CD4-positive, alpha-beta memory T cell (primary cell): ENCODE measurements around the gene CDR2. TPM values are rescaled to one million over a fixed set of nuclear protein-coding genes. Genes with fewer than 3 reads are reported as not detected.

Experiments used
- CTCF ChIA-PET: fragments of 350-600 bp; sonication (Branson Sonifier 250); formaldehyde crosslinking; loops from one replicate; lab custom pipeline; 2021; ENCODE audit warnings: inconsistent platforms; ENCODE audit not compliant: partially characterized antibody; lab: Charles Lee
- POLR2A ChIA-PET: fragments of 350-600 bp; sonication (Branson Sonifier 250); formaldehyde crosslinking; loops from one replicate; lab custom pipeline; 2021; ENCODE audit not compliant: partially characterized antibody; lab: Charles Lee
- DNase-seq, 5 donors: peaks; one replicate each; pipeline versions ENCODE4 v3.0.0 to v3.0.0-alpha.2; 2020 to 2022; ENCODE audit warnings: mixed read lengths in 1 of 5
- H3K27ac ChIP-seq: one replicate; pipeline ENCODE4 v1.7.0; 2013; ENCODE audit warnings: low read depth, low read length
- H3K27me3 ChIP-seq: 2 replicates; pipeline ENCODE4 v1.7.0; 2013; ENCODE audit warnings: mild to moderate bottlenecking, low read length, moderate library complexity; ENCODE audit not compliant: insufficient read depth
- H3K36me3 ChIP-seq: 2 replicates; pipeline ENCODE4 v1.7.0; 2013; ENCODE audit warnings: mild to moderate bottlenecking, low read length, moderate library complexity; ENCODE audit not compliant: insufficient read depth
- H3K4me1 ChIP-seq: 2 replicates; pipeline ENCODE4 v1.7.0; 2013; ENCODE audit warnings: mild to moderate bottlenecking, low read length, moderate library complexity; ENCODE audit not compliant: insufficient read depth
- H3K4me3 ChIP-seq, 2 donors: one replicate each; pipeline ENCODE4 v1.7.0; 2013; ENCODE audit warnings: low read length in 2 of 2, mild to moderate bottlenecking in 1 of 2
- H3K9me3 ChIP-seq, 2 donors: one replicate each; pipeline ENCODE4 v1.7.0; 2013; ENCODE audit warnings: low read length in 2 of 2, control low read depth in 1 of 2; ENCODE audit not compliant: control insufficient read depth in 1 of 2
- H3K27ac Mint-ChIP-seq, 7 donors: one replicate each; pipeline ENCODE4 v1.8.0; 2020 to 2021; ENCODE audit warnings: mixed read lengths in 7 of 7, mild to moderate bottlenecking in 6 of 7, inconsistent platforms in 3 of 7, moderate library complexity in 3 of 7
- H3K27me3 Mint-ChIP-seq, 2 donors: one replicate each; pipeline ENCODE4 v1.8.0; 2020 to 2021; ENCODE audit warnings: mixed read lengths in 2 of 2
- H3K36me3 Mint-ChIP-seq, 2 donors: one replicate each; pipeline ENCODE4 v1.8.0; 2020 to 2021; ENCODE audit warnings: mixed read lengths in 2 of 2, inconsistent platforms in 1 of 2, mild to moderate bottlenecking in 1 of 2
- H3K4me1 Mint-ChIP-seq, 4 donors: one replicate each; pipeline ENCODE4 v1.8.0; 2020 to 2021; ENCODE audit warnings: mixed read lengths in 4 of 4, mild to moderate bottlenecking in 1 of 4
- H3K4me3 Mint-ChIP-seq, 8 donors: one replicate each; pipeline ENCODE4 v1.8.0; 2020 to 2021; ENCODE audit warnings: mixed read lengths in 8 of 8, mild to moderate bottlenecking in 7 of 8, moderate library complexity in 6 of 8, inconsistent platforms in 3 of 8
- H3K9me3 Mint-ChIP-seq, 8 donors: one replicate each; pipeline ENCODE4 v1.8.0; 2020 to 2021; ENCODE audit warnings: mixed read lengths in 8 of 8, mild to moderate bottlenecking in 5 of 8, inconsistent platforms in 3 of 8, moderate library complexity in 1 of 8
- intact Hi-C: fragments of 100-400 bp; cut with micrococcal nuclease; formaldehyde crosslinking; loops from one replicate; pipeline ENCODE4 v1.15.1; 2023
- polyA plus RNA-seq, 2 donors: library from polyadenylated mRNA; unstranded; fragments of 300-500 nt; fragmentation: Illumina TruSeq; gene quantifications; one replicate each; pipeline ENCODE4 v1.2.3, GENCODE V29; 2021
- total RNA-seq, 2 experiments: library from RNA; stranded (reverse); gene quantifications; one replicate each; pipeline ENCODE4 v1.2.3, GENCODE V29; 2021

The CDR2 gene
- total and polyA plus RNA-seq, 4 experiments from 2014 or later = 57.9 to 99.3 (median 95.0) TPM

GRCh38 chr16:22417019-22417418 lies 42.6 kb upstream of the CDR2 start:
- CTCF ChIA-PET = interaction anchor here (0.6 kb wide), 1 partner anchor 16 kb away, joined by 3 read pairs; no protein-coding TSS in a partner anchor

GRCh38 chr16:22413819-22414218 lies 39.4 kb upstream of the CDR2 start:
- Mint-ChIP-seq H3K4me3 (no peak overlapping the region), H3K9me3 (peaks cover 0 to 2% (median 0%) of the 10 kb centered on the region in 8 donors), H3K27ac (peak overlapping the region in 1 of 7 donors; percentile 38), H3K27me3 (no peaks in the 10 kb centered on the region), H3K36me3 (peaks cover 3 to 6% of the 10 kb centered on the region in 2 donors), H3K4me1 (no peaks in the 10 kb centered on the region)
- no peaks in the 10 kb centered on the region for H3K27me3 ChIP-seq
- no peaks in the 10 kb centered on the region for H3K9me3 ChIP-seq
- no peak for DNase-seq
- no peaks in the 10 kb centered on the region for H3K4me1 ChIP-seq
- H3K36me3 ChIP-seq = no peaks in the 10 kb centered on the region
- ChIA-PET POLR2A (no interaction called here), CTCF (no interaction called here)
- no peak overlapping the region for H3K27ac ChIP-seq
- intact Hi-C loops = no loop called here
- H3K4me3 ChIP-seq = no peak overlapping the region

More at GRCh38 chr16:22417019-22417418, 42.6 kb upstream of the CDR2 start:
- peaks cover 16 to 20% of the 10 kb centered on the region in 2 donors for H3K36me3 Mint-ChIP-seq
- H3K27me3 ChIP-seq = no peaks in the 10 kb centered on the region
- no peaks in the 10 kb centered on the region for H3K27me3 Mint-ChIP-seq
- H3K4me3 ChIP-seq = no peak overlapping the region
- POLR2A ChIA-PET = no interaction called here
- H3K9me3 Mint-ChIP-seq = no peaks in the 10 kb centered on the region
- H3K27ac Mint-ChIP-seq = no peak overlapping the region
- no peak overlapping the region for H3K27ac ChIP-seq
- no peak for DNase-seq
- H3K4me3 Mint-ChIP-seq = no peak overlapping the region
- no peaks in the 10 kb centered on the region for H3K4me1 Mint-ChIP-seq
- H3K36me3 ChIP-seq = peaks cover 9% of the 10 kb centered on the region
- intact Hi-C loops = no loop called here
- H3K4me1 ChIP-seq = no peaks in the 10 kb centered on the region
- H3K9me3 ChIP-seq = no peaks in the 10 kb centered on the region

- H3K4me3 ChIP-seq = no peak overlapping the region
- H3K36me3 Mint-ChIP-seq = peaks cover 0 to 15% of the 10 kb centered on the region in 2 donors
- no peaks in the 10 kb centered on the region for H3K4me1 ChIP-seq
- peaks cover 0 to 2% (median 0%) of the 10 kb centered on the region in 8 donors for H3K9me3 Mint-ChIP-seq
- DNase-seq = no peak
- H3K9me3 ChIP-seq = no peaks in the 10 kb centered on the region
- H3K27ac Mint-ChIP-seq = no peak overlapping the region
- intact Hi-C loops = no loop called here
- ChIA-PET CTCF (interaction anchor here (0.7 kb wide), 1 partner anchor 10 kb away, joined by 3 read pairs; no protein-coding TSS in a partner anchor), POLR2A (no interaction called here)
- no peaks in the 10 kb centered on the region for H3K36me3 ChIP-seq
- H3K27ac ChIP-seq = no peak overlapping the region
- no peak overlapping the region for H3K4me3 Mint-ChIP-seq
- H3K4me1 Mint-ChIP-seq = peaks cover 0 to 8% (median 3%) of the 10 kb centered on the region in 4 donors
- no peaks in the 10 kb centered on the region for H3K27me3 ChIP-seq
- no peaks in the 10 kb centered on the region for H3K27me3 Mint-ChIP-seq
Observed at GRCh38 chr16:22407486-22407885, 33.1 kb upstream of the CDR2 start.

GRCh38 chr16:22402191-22402590 lies 27.8 kb upstream of the CDR2 start:
- Histone ChIP-seq H3K27ac (no peak overlapping the region), H3K27me3 (no peaks in the 10 kb centered on the region), H3K36me3 (no peaks in the 10 kb centered on the region), H3K9me3 (no peaks in the 10 kb centered on the region), H3K4me1 (no peaks in the 10 kb centered on the region), H3K4me3 (no peak overlapping the region)
- Mint-ChIP-seq H3K4me1 (peaks cover 0 to 8% (median 3%) of the 10 kb centered on the region in 4 donors), H3K27me3 (no peaks in the 10 kb centered on the region), H3K36me3 (peaks cover 0 to 13% of the 10 kb centered on the region in 2 donors), H3K27ac (no peak overlapping the region), H3K9me3 (no peaks in the 10 kb centered on the region), H3K4me3 (no peak overlapping the region)
- POLR2A ChIA-PET = interaction anchor here (0.6 to 1.5 kb wide), 2 partner anchors 9 to 28 kb away, joined by 3 read pairs; partner anchors contain the start of gene CDR2
- CTCF ChIA-PET = no interaction called here
- intact Hi-C loops = no loop called here
- no peak for DNase-seq

GRCh38 chr16:22400900-22401299 lies 26.5 kb upstream of the CDR2 start:
- Mint-ChIP-seq H3K4me3 (no peak overlapping the region), H3K27ac (peak overlapping the region in 1 of 7 donors; percentile 15), H3K4me1 (peaks cover 0 to 4% (median 1%) of the 10 kb centered on the region in 4 donors), H3K27me3 (no peaks in the 10 kb centered on the region), H3K36me3 (peaks cover 0 to 11% of the 10 kb centered on the region in 2 donors), H3K9me3 (no peaks in the 10 kb centered on the region)
- no peaks in the 10 kb centered on the region for H3K9me3 ChIP-seq
- DNase-seq = no peak
- no peaks in the 10 kb centered on the region for H3K27me3 ChIP-seq
- intact Hi-C loops = no loop called here
- ChIA-PET CTCF (interaction anchor here (0.7 to 1.1 kb wide), 3 partner anchors 16 to 87 kb away, joined by 3 read pairs; no protein-coding TSS in a partner anchor), POLR2A (no interaction called here)
- H3K36me3 ChIP-seq = no peaks in the 10 kb centered on the region
- no peak overlapping the region for H3K4me3 ChIP-seq
- no peak overlapping the region for H3K27ac ChIP-seq
- H3K4me1 ChIP-seq = no peaks in the 10 kb centered on the region

- H3K4me1 Mint-ChIP-seq = peaks cover 9 to 17% (median 11%) of the 10 kb centered on the region in 4 donors
- no peaks in the 10 kb centered on the region for H3K9me3 ChIP-seq
- ChIA-PET CTCF (interaction anchor here (0.5 to 0.8 kb wide), 2 partner anchors 10 to 37 kb away, joined by 3 to 4 read pairs; no protein-coding TSS in a partner anchor), POLR2A (interaction anchor here (1.2 kb wide), 1 partner anchor 25 kb away, joined by 6 read pairs; no protein-coding TSS in a partner anchor)
- H3K4me3 ChIP-seq = no peak overlapping the region
- H3K4me3 Mint-ChIP-seq = no peak overlapping the region
- no peaks in the 10 kb centered on the region for H3K9me3 Mint-ChIP-seq
- DNase-seq = no peak
- H3K36me3 Mint-ChIP-seq = peaks cover 0 to 4% of the 10 kb centered on the region in 2 donors
- intact Hi-C loops = no loop called here
- H3K4me1 ChIP-seq = peaks cover 11% of the 10 kb centered on the region
- H3K27ac ChIP-seq = no peak overlapping the region
- no peaks in the 10 kb centered on the region for H3K27me3 ChIP-seq
- no peaks in the 10 kb centered on the region for H3K36me3 ChIP-seq
- no peaks in the 10 kb centered on the region for H3K27me3 Mint-ChIP-seq
- no peak overlapping the region for H3K27ac Mint-ChIP-seq
Observed at GRCh38 chr16:22397931-22398330, 23.5 kb upstream of the CDR2 start.

GRCh38 chr16:22397464-22397863 lies 23.0 kb upstream of the CDR2 start:
- Mint-ChIP-seq H3K27me3 (no peaks in the 10 kb centered on the region), H3K4me3 (no peak overlapping the region), H3K4me1 (peaks cover 11 to 21% (median 15%) of the 10 kb centered on the region in 4 donors), H3K36me3 (peaks cover 0 to 4% of the 10 kb centered on the region in 2 donors), H3K27ac (peak overlapping the region in 2 of 7 donors; percentile 3 to 44), H3K9me3 (no peaks in the 10 kb centered on the region)
- H3K9me3 ChIP-seq = no peaks in the 10 kb centered on the region
- POLR2A ChIA-PET = interaction anchor here (1.2 kb wide), 1 partner anchor 24 kb away, joined by 6 read pairs; no protein-coding TSS in a partner anchor
- H3K27me3 ChIP-seq = no peaks in the 10 kb centered on the region
- intact Hi-C loops = no loop called here
- H3K36me3 ChIP-seq = no peaks in the 10 kb centered on the region
- peaks cover 12% of the 10 kb centered on the region for H3K4me1 ChIP-seq
- no peak for DNase-seq
- no peak overlapping the region for H3K4me3 ChIP-seq
- CTCF ChIA-PET = interaction anchor here (0.5 to 0.8 kb wide), 2 partner anchors 10 to 37 kb away, joined by 3 to 4 read pairs; no protein-coding TSS in a partner anchor
- H3K27ac ChIP-seq = no peak overlapping the region
